Panc1 (cell line): Measurements from ENCODE around the gene WNT3A. TPM values are rescaled to one million over a fixed set of nuclear protein-coding genes. Genes with fewer than 3 reads are reported as not detected.

ENCODE experiments used
- ATAC-seq: fragments of 200-7000 bp; cut with Tn5 transposase; 2 replicates; pipeline ENCODE4 v1.9.1; 2020; ENCODE audit warnings: mild to moderate bottlenecking, moderate library complexity
- BruUV-seq: library from RNA; stranded (reverse); fragments of 400-500 nt; replicated peaks from 2 replicates; lab custom pipeline; 2021; lab: Mats Ljungman, UMichigan
- CTCF ChIA-PET: fragments of 300-600 bp; sonication (Branson Sonifier 250); formaldehyde crosslinking; loops from one replicate; lab custom pipeline; 2022; ENCODE audit warnings: antibody characterized with exemption; lab: Charles Lee
- POLR2A ChIA-PET: fragments of 300-600 bp; sonication (Branson Sonifier 250); formaldehyde crosslinking; loops from one replicate; lab custom pipeline; 2022; ENCODE audit warnings: antibody characterized with exemption; lab: Charles Lee
- DNase-seq: peaks from one replicate; pipeline ENCODE4 v3.0.0-alpha.2; 2010; ENCODE audit warnings: low read depth, low spot score
- H3K27ac ChIP-seq: 2 replicates; pipeline ENCODE4 v1.5.1; 2011; ENCODE audit warnings: mild to moderate bottlenecking, low read length, inconsistent platforms
- H3K27me3 ChIP-seq: fragments of 200-500 bp; sonication (Bioruptor generic); 2 replicates; pipeline ENCODE4 v1.6.0; 2014; ENCODE audit warnings: low read length, inconsistent platforms; ENCODE audit not compliant: control insufficient read depth, insufficient read depth
- H3K36me3 ChIP-seq: fragments of 200-500 bp; sonication (Bioruptor generic); 2 replicates; pipeline ENCODE4 v1.5.1; 2014; ENCODE audit warnings: inconsistent platforms, mild to moderate bottlenecking, low read length, moderate library complexity; ENCODE audit not compliant: control insufficient read depth, insufficient read depth
- H3K4me1 ChIP-seq: 2 replicates; pipeline ENCODE4 v1.5.1; 2011; ENCODE audit warnings: inconsistent platforms, mild to moderate bottlenecking, low read length, moderate library complexity; ENCODE audit not compliant: control insufficient read depth, insufficient read depth
- H3K4me3 ChIP-seq, 2 experiments: 2 replicates each; pipeline ENCODE4 v1.5.1; 2011 to 2012; ENCODE audit warnings: low read depth in 2 of 2, low read length in 2 of 2, mild to moderate bottlenecking in 2 of 2, inconsistent platforms in 1 of 2, moderate library complexity in 1 of 2
- H3K9me3 ChIP-seq: fragments of 200-500 bp; sonication (Bioruptor generic); 2 replicates; pipeline ENCODE4 v1.5.1; 2014; ENCODE audit warnings: low read depth, mild to moderate bottlenecking, inconsistent platforms, low read length, moderate library complexity; ENCODE audit not compliant: control insufficient read depth, insufficient read depth
- CTCF ChIP-seq: fragments of 450-650 bp; IDR thresholded peaks from 2 replicates; pipeline ENCODE4 v1.5.1; 2017; ENCODE audit warnings: mild to moderate bottlenecking
- POLR2AphosphoS5 ChIP-seq: IDR thresholded peaks from 2 replicates; pipeline ENCODE4 v1.6.1; 2012; ENCODE audit warnings: mild to moderate bottlenecking, low read depth, low read length, moderate library complexity
- REST ChIP-seq, 2 experiments: IDR thresholded peaks; 2 replicates each; pipeline ENCODE4 v1.6.1; 2011 to 2012; ENCODE audit warnings: low read depth in 2 of 2, control low read depth in 1 of 2, low read length in 1 of 2, mild to moderate bottlenecking in 1 of 2, moderate library complexity in 1 of 2; ENCODE audit not compliant: insufficient read depth in 1 of 2
- SIN3A ChIP-seq: IDR thresholded peaks from 2 replicates; pipeline ENCODE4 v1.6.1; 2012; ENCODE audit warnings: low read depth, mild to moderate bottlenecking, low read length, moderate library complexity, borderline replicate concordance; ENCODE audit not compliant: insufficient read depth
- TCF7L2 ChIP-seq: IDR thresholded peaks from 2 replicates; pipeline ENCODE4 v1.6.1; 2011; ENCODE audit warnings: mild to moderate bottlenecking, low read depth, low read length, inconsistent platforms
- in situ Hi-C: cut with HindIII; loops from 2 replicates; pipeline ENCODE4 v1.10.0; 2016; ENCODE audit warnings: low sequenced_read_pairs, low pct_unique_long_range_greater_than_20kb
- intact Hi-C: fragments of 100-400 bp; cut with micrococcal nuclease; formaldehyde crosslinking; loops from one replicate; pipeline ENCODE4 v1.10.0; 2022; ENCODE audit not compliant: unreplicated experiment
- total RNA-seq: library from RNA; stranded (reverse); gene quantifications from one replicate; pipeline ENCODE4 v1.2.1, GENCODE V29; 2021; ENCODE audit not compliant: unreplicated experiment

Gene WNT3A
- total RNA-seq, 1 experiment from 2014 or later, result not detected

GRCh38 chr1:228045405-228045804, 38.6 kb downstream of the WNT3A start:
- intact Hi-C loops (no loop called here), in situ Hi-C loops (no loop called here)
- Histone ChIP-seq H3K4me1 (peaks cover 3% of the 10 kb centered on the region; the same call in 1 of the 2 replicates), H3K27me3 (no peaks in the 10 kb centered on the region), H3K36me3 (no peaks in the 10 kb centered on the region), H3K4me3 (no peak overlapping the region), H3K9me3 (no peaks in the 10 kb centered on the region), H3K27ac (no peak overlapping the region)
- TF ChIP-seq REST (IDR thresholded peaks at IDR 0.05; ENCODE audit: insufficient read depth in 1 of 2, low read depth in 2 of 2, low read length in 1 of 2) (no peak), CTCF (no peak)
- ChIA-PET CTCF (interaction anchor here (0.6 kb wide), 1 partner anchor 14 kb away, joined by 11 read pairs; no protein-coding TSS in a partner anchor), POLR2A (no interaction called here)
- ATAC-seq, result no peak
- no TSS peak for BruUV-seq
- DNase-seq, result no peak

- intact Hi-C loops, result no loop called here
- Histone ChIP-seq H3K27me3 (no peaks in the 10 kb centered on the region), H3K9me3 (no peaks in the 10 kb centered on the region), H3K27ac (no peak overlapping the region), H3K4me1 (peaks cover 3% of the 10 kb centered on the region; the same call in 1 of the 2 replicates), H3K4me3 (no peak overlapping the region), H3K36me3 (no peaks in the 10 kb centered on the region)
- ATAC-seq (no peak), DNase-seq (no peak)
- in situ Hi-C loops, result no loop called here
- TF ChIP-seq TCF7L2, result no peak
- TF ChIP-seq POLR2AphosphoS5, result no peak
- TF ChIP-seq REST (IDR thresholded peaks at IDR 0.05; ENCODE audit: insufficient read depth in 1 of 2, low read depth in 2 of 2, low read length in 1 of 2), result no peak
- no peak for TF ChIP-seq SIN3A
- TF ChIP-seq CTCF, result no peak
- ChIA-PET POLR2A (no interaction called here), CTCF (interaction anchor here (0.6 kb wide), 1 partner anchor 14 kb away, joined by 11 read pairs; no protein-coding TSS in a partner anchor)
- no TSS peak for BruUV-seq
These were observed 39.1 kb downstream of the WNT3A start for GRCh38 chr1:228045871-228046270.
